Erythroblast (primary cell): ENCODE measurements around the gene SBF1.
"Not testable (repeated sequence)": the region's sequence is repeated elsewhere in the genome, so short reads cannot be mapped to it uniquely, and the experiment has no call there.

Source experiments
- DNase-seq, 2 experiments: peaks; one replicate each; lab custom pipeline; 2025; lab: John Stamatoyannopoulos, UW
- GATA1 ChIP-seq: IDR thresholded peaks from 2 replicates; pipeline ENCODE4 v1.6.1; 2011; ENCODE audit warnings: low read depth, mild to moderate bottlenecking, control low read depth, low read length, moderate library complexity
- POLR2A ChIP-seq: IDR thresholded peaks from 2 replicates; pipeline ENCODE4 v1.6.1; 2011; ENCODE audit warnings: mild to moderate bottlenecking, low read length

The SBF1 gene

GRCh38 chr22:50418624-50419023, 56.2 kb downstream of the SBF1 start:
- DNase-seq, result no peak
- TF ChIP-seq GATA1 (no peak), POLR2A (no peak)

- DNase-seq, result no peak
- no peak for TF ChIP-seq GATA1
These were observed 57.2 kb downstream of the SBF1 start for GRCh38 chr22:50417411-50418210.

DNA sequence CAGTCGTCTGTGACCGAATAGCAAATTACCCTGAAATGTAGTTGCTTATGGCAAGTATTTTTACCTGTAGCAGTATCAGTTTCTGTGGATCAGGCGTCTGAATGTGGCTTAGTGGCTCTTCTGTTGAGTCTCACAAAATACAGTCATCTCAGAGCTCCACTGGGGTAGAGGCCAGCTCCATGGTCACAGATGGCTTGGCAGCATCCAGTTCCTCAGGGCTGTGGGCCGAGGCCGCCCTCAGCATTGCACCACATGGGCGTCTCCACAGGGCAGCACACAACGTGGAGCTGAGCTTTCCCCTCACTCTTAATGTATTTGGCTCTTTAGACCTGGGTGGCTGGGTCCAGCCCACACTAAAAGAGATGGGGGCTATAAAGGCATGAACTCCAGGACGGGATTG, 57.8 kb downstream of the SBF1 start:
- DNase-seq, result no peak
- TF ChIP-seq POLR2A (no peak), GATA1 (no peak)

DNA sequence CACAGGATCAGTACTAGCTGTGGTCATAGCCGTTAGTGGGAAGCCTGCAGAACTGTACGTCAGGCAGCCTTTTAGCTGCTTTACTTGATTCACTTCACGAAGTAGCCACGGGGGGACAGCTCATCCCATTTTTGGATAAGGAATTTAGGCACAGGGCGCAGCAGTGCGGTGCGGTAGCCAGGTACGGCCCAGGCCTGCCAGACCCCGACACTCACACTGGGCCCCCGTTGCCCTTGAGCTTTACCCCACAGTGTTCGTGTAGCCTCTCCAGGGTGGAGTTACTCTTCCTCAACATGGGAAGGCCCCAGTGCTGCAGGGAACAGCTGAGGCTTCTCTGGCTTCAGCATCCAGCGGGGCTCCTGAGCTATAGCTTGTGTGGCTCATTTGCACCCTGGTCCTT, 59.4 kb downstream of the SBF1 start:
- DNase-seq, result no peak
- TF ChIP-seq GATA1, result no peak
- TF ChIP-seq POLR2A, result no peak

GRCh38 chr22:50414476-50415248, 60.2 kb downstream of the SBF1 start:
- DNase-seq, result no peak
- TF ChIP-seq POLR2A (no peak), GATA1 (no peak)

DNA sequence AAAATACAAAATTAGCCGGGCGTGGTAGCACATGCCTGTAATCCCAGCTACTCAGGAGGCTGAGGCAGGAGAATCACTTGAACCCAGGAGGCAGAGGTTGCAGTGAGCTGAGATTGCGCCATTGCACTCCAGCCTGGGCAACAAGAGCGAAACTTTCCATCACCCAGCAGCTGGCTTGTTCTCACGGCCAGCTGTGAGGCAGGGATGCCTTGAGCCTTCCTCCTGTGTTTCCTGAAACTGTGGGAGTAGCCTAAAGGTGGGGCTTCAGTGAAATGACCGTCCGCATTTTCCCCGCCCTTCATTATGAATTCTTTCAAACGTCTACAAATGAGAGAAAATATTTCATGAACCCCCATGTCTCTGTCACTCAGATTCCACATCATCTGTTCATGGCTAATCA, 65.9 kb downstream of the SBF1 start:
- not testable (repeated sequence) for DNase-seq

DNA sequence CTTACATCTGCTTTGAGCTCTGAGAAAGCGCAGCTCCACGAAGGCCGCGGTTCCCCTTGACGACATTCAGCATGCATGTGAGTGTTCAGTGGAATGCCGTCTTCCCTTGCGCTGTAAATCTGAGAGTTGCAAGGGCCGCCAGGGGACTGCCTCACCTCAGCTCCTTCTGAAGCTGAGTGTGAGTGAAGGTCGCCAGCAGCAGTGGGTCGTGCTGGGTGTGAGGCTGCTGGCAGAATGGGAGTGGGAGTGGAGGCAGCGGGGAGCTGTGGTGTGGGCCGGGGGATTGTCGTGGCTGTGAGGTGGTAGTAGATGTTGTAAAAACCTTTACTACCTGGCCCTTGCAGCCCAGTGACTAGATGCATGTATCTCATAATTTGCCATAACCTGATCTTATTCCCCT, 66.5 kb downstream of the SBF1 start:
- TF ChIP-seq POLR2A, result no peak
- no peak for TF ChIP-seq GATA1
- DNase-seq, result no peak

- DNase-seq, result no peak
- TF ChIP-seq POLR2A, result no peak
- no peak for TF ChIP-seq GATA1
These were observed 68.2 kb downstream of the SBF1 start for GRCh38 chr22:50406416-50407170.

- no peak for TF ChIP-seq GATA1
- no peak for TF ChIP-seq POLR2A
These were observed 71.1 kb downstream of the SBF1 start for GRCh38 chr22:50403701-50404101.

GRCh38 chr22:50401907-50402306, 72.9 kb downstream of the SBF1 start:
- TF ChIP-seq POLR2A (no peak), GATA1 (no peak)
- no peak for DNase-seq

More at GRCh38 chr22:50403701-50404101, 71.1 kb downstream of the SBF1 start:
- DNase-seq, result no peak

- no peak for DNase-seq
These were observed 73.9 kb downstream of the SBF1 start for GRCh38 chr22:50400931-50401330.

DNA sequence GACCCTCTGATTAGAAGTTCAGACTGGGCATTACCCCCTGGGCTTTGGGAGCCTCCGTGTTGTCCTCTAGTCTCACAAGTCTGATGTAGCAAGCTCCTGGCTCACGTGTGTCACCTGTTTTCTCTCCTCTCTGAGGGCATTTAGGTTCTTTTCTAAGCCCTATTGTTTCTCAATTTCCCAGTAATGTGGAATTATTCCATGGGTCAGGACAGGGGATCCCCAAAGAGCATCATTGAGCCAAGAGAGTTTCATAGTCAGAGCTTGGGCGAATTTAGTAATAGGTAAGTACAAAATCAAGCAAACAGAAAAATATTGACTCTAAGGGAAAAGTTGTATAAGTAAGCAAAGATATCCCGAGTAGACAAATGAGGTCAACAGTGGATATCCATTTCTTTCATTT, 74.4 kb downstream of the SBF1 start:
- TF ChIP-seq GATA1 (no peak), POLR2A (no peak)

More at GRCh38 chr22:50400931-50401330, 73.9 kb downstream of the SBF1 start:
- TF ChIP-seq POLR2A, result no peak
- no peak for TF ChIP-seq GATA1

DNA sequence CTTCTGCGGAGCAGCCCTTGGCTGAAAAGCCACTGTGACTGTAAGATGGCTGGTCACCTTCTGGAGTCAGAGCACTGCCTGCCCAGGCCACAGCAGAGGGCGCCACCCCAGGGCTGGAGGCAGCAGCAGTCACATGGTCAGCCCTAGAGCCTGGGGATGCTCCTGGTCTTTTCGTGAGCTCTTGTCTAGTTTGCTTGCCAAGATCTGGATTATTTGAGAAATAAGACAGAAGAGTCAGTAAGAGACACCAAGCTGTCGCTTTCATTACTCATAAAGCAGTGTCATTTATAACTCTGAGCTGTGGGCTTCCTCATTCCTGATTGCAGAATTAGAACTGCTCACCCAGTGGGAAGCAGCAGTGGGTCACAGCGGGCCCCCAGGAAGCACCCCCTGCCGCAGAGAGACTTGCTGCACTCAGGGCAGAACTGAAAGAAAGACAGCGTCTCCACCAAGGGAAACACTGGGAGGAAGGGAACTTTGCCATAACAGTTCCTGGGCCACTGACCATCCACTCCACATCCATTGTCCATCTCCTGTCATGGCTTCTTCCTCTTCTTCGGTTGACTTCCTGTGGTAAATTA, 75.0 kb downstream of the SBF1 start:
- no peak for TF ChIP-seq GATA1
- no peak for TF ChIP-seq POLR2A
- peak; percentile 49 to 57 for DNase-seq

More for the DNA sequence above, 74.4 kb downstream of the SBF1 start:
- no peak for DNase-seq
